Measurements from ENCODE around the gene PAFAH1B1.

- TF ChIP-seq CTCF (IDR thresholded peaks at IDR 0.05) (no peak), POLR2A (IDR thresholded peaks at IDR 0.05) (no peak), POLR2AphosphoS5 (IDR thresholded peaks at IDR 0.05) (no peak), EP300 (IDR thresholded peaks at IDR 0.05) (no peak)
Observed at GRCh38 chr17:2613089-2613808, 19.8 kb downstream of the PAFAH1B1 start.
